A549 (cell line): ENCODE results near the gene LARGE1. TPM values are rescaled to one million over a fixed set of nuclear protein-coding genes. Genes with fewer than 3 reads are reported as not detected.

Source experiments
- ATAC-seq, 2 experiments: fragments of 200-7000 bp in 1 of 2; fragments of >200 bp in 1 of 2; cut with Nextera tagmentation in 1 of 2; cut with Tn5 transposase in 1 of 2; 3 replicates each; pipeline versions ENCODE4 v1.8.0 to v1.9.1; 2018 to 2020; ENCODE audit warnings: mild to moderate bottlenecking in 1 of 2, moderate library complexity in 1 of 2
- CTCF ChIA-PET: fragments of 300-600 bp; sonication (Branson Sonifier 250); formaldehyde crosslinking; extraction: SDS; loops from one replicate; lab custom pipeline; 2021; ENCODE audit warnings: antibody characterized with exemption, inconsistent platforms; lab: Yijun Ruan, JAX
- POLR2A ChIA-PET: fragments of 350-600 bp; formaldehyde crosslinking; extraction: SDS; loops from one replicate; lab custom pipeline; 2021; ENCODE audit warnings: antibody characterized with exemption, inconsistent platforms; lab: Yijun Ruan, JAX
- DNase-seq, 2 experiments: peaks; one replicate each; pipeline versions ENCODE4 v3.0.0 to v3.0.0-alpha.2; 2011 to 2016; ENCODE audit warnings: low read depth in 1 of 2, low spot score in 1 of 2
- FAIRE-seq: peaks from 2 replicates; lab custom pipeline; 2011; peaks lifted over from hg19 to GRCh38; lab: Jason Lieb, UNC
- H3K27ac ChIP-seq, 2 experiments: fragments of >200 bp; sonication (Bioruptor Twin); formaldehyde crosslinking; 3 replicates each; pipeline ENCODE4 v1.5.1; 2016 to 2017
- H3K4me1 ChIP-seq: fragments of >200 bp; sonication (Bioruptor Twin); formaldehyde crosslinking; 3 replicates; pipeline ENCODE4 v1.6.1; 2016
- H3K4me2 ChIP-seq: fragments of >200 bp; sonication (Bioruptor Twin); formaldehyde crosslinking; 3 replicates; pipeline ENCODE4 v1.6.1; 2016
- H3K4me3 ChIP-seq: fragments of >200 bp; sonication (Bioruptor Twin); formaldehyde crosslinking; 3 replicates; pipeline ENCODE4 v1.5.1; 2016
- H3K9me3 ChIP-seq: fragments of >200 bp; sonication (Bioruptor Twin); formaldehyde crosslinking; 3 replicates; pipeline ENCODE4 v1.6.1; 2016
- BHLHE40 ChIP-seq: IDR thresholded peaks from 2 replicates; pipeline ENCODE4 v1.6.1; 2012; ENCODE audit warnings: low read depth, low read length, inconsistent platforms
- CEBPB ChIP-seq, 2 experiments: fragments of >200 bp in 1 of 2; sonication (Bioruptor Twin) in 1 of 2; formaldehyde crosslinking in 1 of 2; IDR thresholded peaks; 2 replicates each; pipeline ENCODE4 v1.6.1; 2012 to 2016
- CHD4 ChIP-seq: fragments of 200-600 bp; sonication (generic); IDR thresholded peaks from 2 replicates; pipeline ENCODE4 v1.6.1; 2016; ENCODE audit warnings: antibody characterized with exemption, mild to moderate bottlenecking, borderline replicate concordance
- ESRRA ChIP-seq: fragments of 150-350 bp; IDR thresholded peaks from 2 replicates; pipeline ENCODE4 v1.6.1; 2014; ENCODE audit warnings: mild to moderate bottlenecking, low read length, borderline replicate concordance
- FOSL2 ChIP-seq, 2 experiments: fragments of 450-650 bp in 1 of 2; fragments of >200 bp in 1 of 2; sonication (Bioruptor Twin) in 1 of 2; formaldehyde crosslinking; IDR thresholded peaks; 2 replicates each; pipeline versions ENCODE4 v1.5.0 to v1.6.1; 2016 to 2020; ENCODE audit warnings: mild to moderate bottlenecking in 1 of 2, moderate library complexity in 1 of 2
- HOXB13 ChIP-seq: fragments of 250-450 bp; sonication (Bioruptor Pico); IDR thresholded peaks from 2 replicates; pipeline ENCODE4 v1.5.0; 2020; ENCODE audit warnings: low read depth, mild to moderate bottlenecking, moderate library complexity
- HOXB5 ChIP-seq: fragments of 250-450 bp; sonication (Bioruptor Pico); IDR thresholded peaks from 2 replicates; pipeline ENCODE4 v1.5.0; 2020; ENCODE audit warnings: mild to moderate bottlenecking, moderate library complexity
- POLR2A ChIP-seq: IDR thresholded peaks from 2 replicates; pipeline ENCODE4 v1.6.1; 2012; ENCODE audit warnings: mild to moderate bottlenecking, low read length
- POLR2AphosphoS2 ChIP-seq: conservative IDR thresholded peaks from 2 replicates; pipeline ENCODE4 v1.6.1; 2012; ENCODE audit warnings: low read length, improper control_type of control experiment, inconsistent platforms
- RARB ChIP-seq: fragments of 250-450 bp; sonication (Bioruptor Pico); IDR thresholded peaks from 2 replicates; pipeline ENCODE4 v1.8.0; 2021; ENCODE audit warnings: mild to moderate bottlenecking, moderate library complexity
- RCOR1 ChIP-seq: fragments of 150-350 bp; IDR thresholded peaks from 2 replicates; pipeline ENCODE4 v1.6.1; 2014; ENCODE audit warnings: antibody characterized with exemption, low read length, low read depth
- RNF2 ChIP-seq: fragments of 200-600 bp; sonication (generic); IDR thresholded peaks from 2 replicates; pipeline ENCODE4 v1.6.1; 2016; ENCODE audit warnings: low read depth, mild to moderate bottlenecking, antibody characterized with exemption, moderate library complexity, borderline replicate concordance
- TFCP2L1 ChIP-seq: fragments of 250-450 bp; sonication (Bioruptor Pico); IDR thresholded peaks from 2 replicates; pipeline ENCODE4 v1.5.0; 2021; ENCODE audit warnings: mild to moderate bottlenecking
- TP53 ChIP-seq: fragments of 250-450 bp; sonication (Bioruptor Pico); IDR thresholded peaks from 2 replicates; pipeline ENCODE4 v1.5.0; 2021; ENCODE audit warnings: mild to moderate bottlenecking, moderate library complexity
- ZC3H11A ChIP-seq: fragments of 450-650 bp; IDR thresholded peaks from 2 replicates; pipeline ENCODE4 v1.6.1; 2014; ENCODE audit warnings: antibody characterized with exemption, mild to moderate bottlenecking
- ZFP36 ChIP-seq: fragments of 450-650 bp; IDR thresholded peaks from 2 replicates; pipeline ENCODE4 v1.6.1; 2014; ENCODE audit warnings: borderline replicate concordance; ENCODE audit not compliant: partially characterized antibody
- WGBS: methylation state at CpG from one replicate; pipeline ENCODE4 v1.1.6; 2017; ENCODE audit errors: missing lambda C conversion rate; 5-methylcytosine and 5-hydroxymethylcytosine counted together
- polyA plus RNA-seq, 4 experiments: library from polyadenylated mRNA; depleted of rRNA in 3 of 4; stranded (reverse); fragments of >200 nt; fragmentation: RNase III in 1 of 4; extraction: RNeasy Plus Mini Kit Qiagen cat#74134 plus additional on column Dnase treatment in 1 of 4; gene quantifications; 2 replicates in 3 of 4; 3 replicates in 1 of 4; pipeline ENCODE4 v1.2.3, GENCODE V29; 2011 to 2017
- TF ChIP-seq, protein P1 (sequence below): fragments of 250-450 bp; sonication (Bioruptor Pico); IDR thresholded peaks from 2 replicates; pipeline ENCODE4 v1.5.0; 2021; ENCODE audit warnings: mild to moderate bottlenecking, moderate library complexity, borderline replicate concordance
- TF ChIP-seq, protein P2 (sequence below): IDR thresholded peaks from 2 replicates; pipeline ENCODE4 v1.6.1; 2012
- TF ChIP-seq, protein P3 (sequence below): fragments of 200-600 bp; sonication (generic); IDR thresholded peaks from 2 replicates; pipeline ENCODE4 v1.6.1; 2016; ENCODE audit warnings: antibody characterized with exemption, mild to moderate bottlenecking, moderate library complexity
- TF ChIP-seq, protein P4 (sequence below): fragments of 150-350 bp; IDR thresholded peaks from 2 replicates; pipeline ENCODE4 v1.6.1; 2014; ENCODE audit warnings: low read depth, mild to moderate bottlenecking, low read length
- TF ChIP-seq, protein P5 (sequence below): fragments of >200 bp; sonication (Bioruptor Twin); formaldehyde crosslinking; IDR thresholded peaks from 3 replicates; pipeline ENCODE4 v1.6.1; 2016
- TF ChIP-seq, protein P6 (sequence below): fragments of 250-450 bp; sonication (Bioruptor Pico); IDR thresholded peaks from 2 replicates; pipeline ENCODE4 v1.5.0; 2020; ENCODE audit warnings: low read depth, mild to moderate bottlenecking, moderate library complexity
- TF ChIP-seq, protein P7 (sequence below): fragments of >200 bp; sonication (Bioruptor Twin); formaldehyde crosslinking; IDR thresholded peaks from 2 replicates; pipeline ENCODE4 v1.6.1; 2016
- TF ChIP-seq, protein P8 (sequence below): fragments of >200 bp; sonication (Bioruptor Twin); formaldehyde crosslinking; IDR thresholded peaks from 3 replicates; pipeline ENCODE4 v1.5.1; 2016

LARGE1 gene
- polyA plus RNA-seq, 2 of the 4 experiments (the other 2 are of a cell fraction), result 2.7 to 5.8 TPM

DNA sequence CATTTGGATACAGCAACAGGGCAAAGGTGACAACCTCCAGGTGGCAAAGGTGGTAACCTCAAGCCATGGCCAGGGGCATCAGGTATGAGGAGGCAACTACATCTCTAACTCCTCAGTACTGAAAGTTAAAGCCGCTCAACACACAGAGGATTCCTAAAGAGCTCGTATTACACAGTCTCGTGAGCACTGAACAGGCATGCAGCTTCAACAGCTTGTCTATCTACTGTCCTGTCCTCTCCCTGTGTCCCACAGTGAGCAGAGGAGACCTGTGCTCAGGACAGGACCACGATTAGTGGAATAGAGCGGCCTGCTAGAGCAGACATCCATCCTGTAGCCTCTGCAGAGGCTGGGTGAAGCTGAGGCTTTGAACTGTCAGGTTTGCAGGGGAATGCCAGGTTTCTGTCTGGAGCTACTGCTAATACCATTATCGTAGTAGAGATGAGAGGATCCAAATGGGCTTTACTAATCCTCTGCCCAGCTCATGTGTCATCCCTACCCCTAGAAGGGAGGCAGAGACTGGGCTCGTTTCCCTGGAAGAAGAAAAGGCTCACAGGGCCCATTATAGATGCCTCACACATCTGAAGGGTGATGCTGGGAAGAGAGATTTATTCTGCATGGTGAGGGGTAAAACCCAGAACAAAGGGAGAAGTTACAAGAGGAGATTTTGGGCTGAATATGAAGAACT, 415.2 kb downstream of the LARGE1 start:
- ChIA-PET POLR2A (interaction anchor here (0.6 kb wide), 1 partner anchor 66 kb away, joined by 3 read pairs; no protein-coding TSS in a partner anchor), CTCF (interaction anchor here (1.0 to 1.5 kb wide), 2 partner anchors 10 to 14 kb away, joined by 3 read pairs; no protein-coding TSS in a partner anchor)
- Histone ChIP-seq H3K4me3 (no peak overlapping the region), H3K4me2 (no peak overlapping the region), H3K9me3 (no peaks in the 10 kb centered on the region), H3K27ac (no peak overlapping the region), H3K4me1 (no peaks in the 10 kb centered on the region)
- TF ChIP-seq ZC3H11A (no peak), BHLHE40 (no peak), HOXB13 (CRISPR knock-in tag) (no peak), CHD4 (no peak), RARB (CRISPR knock-in tag) (no peak), TFCP2L1 (CRISPR knock-in tag) (no peak)
- TF ChIP-seq, protein P1, sequence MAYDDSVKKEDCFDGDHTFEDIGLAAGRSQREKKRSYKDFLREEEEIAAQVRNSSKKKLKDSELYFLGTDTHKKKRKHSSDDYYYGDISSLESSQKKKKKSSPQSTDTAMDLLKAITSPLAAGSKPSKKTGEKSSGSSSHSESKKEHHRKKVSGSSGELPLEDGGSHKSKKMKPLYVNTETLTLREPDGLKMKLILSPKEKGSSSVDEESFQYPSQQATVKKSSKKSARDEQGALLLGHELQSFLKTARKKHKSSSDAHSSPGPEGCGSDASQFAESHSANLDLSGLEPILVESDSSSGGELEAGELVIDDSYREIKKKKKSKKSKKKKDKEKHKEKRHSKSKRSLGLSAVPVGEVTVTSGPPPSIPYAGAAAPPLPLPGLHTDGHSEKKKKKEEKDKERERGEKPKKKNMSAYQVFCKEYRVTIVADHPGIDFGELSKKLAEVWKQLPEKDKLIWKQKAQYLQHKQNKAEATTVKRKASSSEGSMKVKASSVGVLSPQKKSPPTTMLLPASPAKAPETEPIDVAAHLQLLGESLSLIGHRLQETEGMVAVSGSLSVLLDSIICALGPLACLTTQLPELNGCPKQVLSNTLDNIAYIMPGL (CRISPR knock-in tag), result no peak
- TF ChIP-seq, protein P2, sequence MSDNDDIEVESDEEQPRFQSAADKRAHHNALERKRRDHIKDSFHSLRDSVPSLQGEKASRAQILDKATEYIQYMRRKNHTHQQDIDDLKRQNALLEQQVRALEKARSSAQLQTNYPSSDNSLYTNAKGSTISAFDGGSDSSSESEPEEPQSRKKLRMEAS, result no peak
- TF ChIP-seq, protein P3, sequence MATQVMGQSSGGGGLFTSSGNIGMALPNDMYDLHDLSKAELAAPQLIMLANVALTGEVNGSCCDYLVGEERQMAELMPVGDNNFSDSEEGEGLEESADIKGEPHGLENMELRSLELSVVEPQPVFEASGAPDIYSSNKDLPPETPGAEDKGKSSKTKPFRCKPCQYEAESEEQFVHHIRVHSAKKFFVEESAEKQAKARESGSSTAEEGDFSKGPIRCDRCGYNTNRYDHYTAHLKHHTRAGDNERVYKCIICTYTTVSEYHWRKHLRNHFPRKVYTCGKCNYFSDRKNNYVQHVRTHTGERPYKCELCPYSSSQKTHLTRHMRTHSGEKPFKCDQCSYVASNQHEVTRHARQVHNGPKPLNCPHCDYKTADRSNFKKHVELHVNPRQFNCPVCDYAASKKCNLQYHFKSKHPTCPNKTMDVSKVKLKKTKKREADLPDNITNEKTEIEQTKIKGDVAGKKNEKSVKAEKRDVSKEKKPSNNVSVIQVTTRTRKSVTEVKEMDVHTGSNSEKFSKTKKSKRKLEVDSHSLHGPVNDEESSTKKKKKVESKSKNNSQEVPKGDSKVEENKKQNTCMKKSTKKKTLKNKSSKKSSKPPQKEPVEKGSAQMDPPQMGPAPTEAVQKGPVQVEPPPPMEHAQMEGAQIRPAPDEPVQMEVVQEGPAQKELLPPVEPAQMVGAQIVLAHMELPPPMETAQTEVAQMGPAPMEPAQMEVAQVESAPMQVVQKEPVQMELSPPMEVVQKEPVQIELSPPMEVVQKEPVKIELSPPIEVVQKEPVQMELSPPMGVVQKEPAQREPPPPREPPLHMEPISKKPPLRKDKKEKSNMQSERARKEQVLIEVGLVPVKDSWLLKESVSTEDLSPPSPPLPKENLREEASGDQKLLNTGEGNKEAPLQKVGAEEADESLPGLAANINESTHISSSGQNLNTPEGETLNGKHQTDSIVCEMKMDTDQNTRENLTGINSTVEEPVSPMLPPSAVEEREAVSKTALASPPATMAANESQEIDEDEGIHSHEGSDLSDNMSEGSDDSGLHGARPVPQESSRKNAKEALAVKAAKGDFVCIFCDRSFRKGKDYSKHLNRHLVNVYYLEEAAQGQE, result no peak
- FAIRE-seq (no peak), DNase-seq (no peak), ATAC-seq (no peak)
- 72% methylated on average over 2 of the region's 7 CpGs for WGBS

DNA sequence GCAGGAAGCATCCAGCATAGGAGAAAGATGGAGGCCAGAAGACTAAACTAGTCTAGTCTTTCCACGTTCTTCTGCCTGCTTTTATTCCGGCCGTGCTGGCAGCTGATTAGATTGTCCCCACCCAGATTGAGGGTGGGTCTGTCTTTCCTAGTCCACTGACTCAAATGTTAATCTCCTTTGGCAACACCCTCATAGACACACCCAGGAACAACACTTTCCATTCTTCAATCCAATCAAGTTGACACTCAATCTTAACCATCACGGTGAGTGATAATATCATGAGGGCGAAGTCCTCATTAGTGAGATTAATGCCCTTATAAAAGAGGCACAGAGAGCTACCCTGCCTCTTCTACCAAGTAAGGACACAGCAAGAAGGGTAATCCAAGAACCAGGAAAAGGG, 424.2 kb downstream of the LARGE1 start:
- Histone ChIP-seq H3K9me3 (no peaks in the 10 kb centered on the region), H3K4me3 (no peak overlapping the region), H3K4me2 (no peak overlapping the region), H3K27ac (no peak overlapping the region), H3K4me1 (no peaks in the 10 kb centered on the region)
- CTCF ChIA-PET, result no interaction called here
- POLR2A ChIA-PET, result no interaction called here
- DNase-seq (no peak), ATAC-seq (no peak), FAIRE-seq (no peak)
- WGBS, result 87% methylated on average over 5 of the region's 5 CpGs
- no peak for TF ChIP-seq TP53 (CRISPR knock-in tag)
- no peak for TF ChIP-seq RCOR1
- TF ChIP-seq FOSL2 (IDR thresholded peaks at IDR 0.05), result no peak
- no peak for TF ChIP-seq FOSL2 (CRISPR knock-in tag; IDR thresholded peaks at IDR 0.05)
- TF ChIP-seq, protein P4, sequence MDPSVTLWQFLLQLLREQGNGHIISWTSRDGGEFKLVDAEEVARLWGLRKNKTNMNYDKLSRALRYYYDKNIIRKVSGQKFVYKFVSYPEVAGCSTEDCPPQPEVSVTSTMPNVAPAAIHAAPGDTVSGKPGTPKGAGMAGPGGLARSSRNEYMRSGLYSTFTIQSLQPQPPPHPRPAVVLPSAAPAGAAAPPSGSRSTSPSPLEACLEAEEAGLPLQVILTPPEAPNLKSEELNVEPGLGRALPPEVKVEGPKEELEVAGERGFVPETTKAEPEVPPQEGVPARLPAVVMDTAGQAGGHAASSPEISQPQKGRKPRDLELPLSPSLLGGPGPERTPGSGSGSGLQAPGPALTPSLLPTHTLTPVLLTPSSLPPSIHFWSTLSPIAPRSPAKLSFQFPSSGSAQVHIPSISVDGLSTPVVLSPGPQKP, result no peak
- no peak for TF ChIP-seq POLR2AphosphoS2
- TF ChIP-seq, protein P5, sequence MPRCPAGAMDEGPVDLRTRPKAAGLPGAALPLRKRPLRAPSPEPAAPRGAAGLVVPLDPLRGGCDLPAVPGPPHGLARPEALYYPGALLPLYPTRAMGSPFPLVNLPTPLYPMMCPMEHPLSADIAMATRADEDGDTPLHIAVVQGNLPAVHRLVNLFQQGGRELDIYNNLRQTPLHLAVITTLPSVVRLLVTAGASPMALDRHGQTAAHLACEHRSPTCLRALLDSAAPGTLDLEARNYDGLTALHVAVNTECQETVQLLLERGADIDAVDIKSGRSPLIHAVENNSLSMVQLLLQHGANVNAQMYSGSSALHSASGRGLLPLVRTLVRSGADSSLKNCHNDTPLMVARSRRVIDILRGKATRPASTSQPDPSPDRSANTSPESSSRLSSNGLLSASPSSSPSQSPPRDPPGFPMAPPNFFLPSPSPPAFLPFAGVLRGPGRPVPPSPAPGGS, result no peak
- TF ChIP-seq, protein P6, sequence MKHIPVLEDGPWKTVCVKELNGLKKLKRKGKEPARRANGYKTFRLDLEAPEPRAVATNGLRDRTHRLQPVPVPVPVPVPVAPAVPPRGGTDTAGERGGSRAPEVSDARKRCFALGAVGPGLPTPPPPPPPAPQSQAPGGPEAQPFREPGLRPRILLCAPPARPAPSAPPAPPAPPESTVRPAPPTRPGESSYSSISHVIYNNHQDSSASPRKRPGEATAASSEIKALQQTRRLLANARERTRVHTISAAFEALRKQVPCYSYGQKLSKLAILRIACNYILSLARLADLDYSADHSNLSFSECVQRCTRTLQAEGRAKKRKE (CRISPR knock-in tag), result no peak
- no peak for TF ChIP-seq ZFP36
- TF ChIP-seq RNF2, result no peak
- TF ChIP-seq, protein P7, sequence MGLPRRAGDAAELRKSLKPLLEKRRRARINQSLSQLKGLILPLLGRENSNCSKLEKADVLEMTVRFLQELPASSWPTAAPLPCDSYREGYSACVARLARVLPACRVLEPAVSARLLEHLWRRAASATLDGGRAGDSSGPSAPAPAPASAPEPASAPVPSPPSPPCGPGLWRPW, result no peak
- TF ChIP-seq CEBPB (IDR thresholded peaks at IDR 0.05), result no peak
- TF ChIP-seq, protein P8, sequence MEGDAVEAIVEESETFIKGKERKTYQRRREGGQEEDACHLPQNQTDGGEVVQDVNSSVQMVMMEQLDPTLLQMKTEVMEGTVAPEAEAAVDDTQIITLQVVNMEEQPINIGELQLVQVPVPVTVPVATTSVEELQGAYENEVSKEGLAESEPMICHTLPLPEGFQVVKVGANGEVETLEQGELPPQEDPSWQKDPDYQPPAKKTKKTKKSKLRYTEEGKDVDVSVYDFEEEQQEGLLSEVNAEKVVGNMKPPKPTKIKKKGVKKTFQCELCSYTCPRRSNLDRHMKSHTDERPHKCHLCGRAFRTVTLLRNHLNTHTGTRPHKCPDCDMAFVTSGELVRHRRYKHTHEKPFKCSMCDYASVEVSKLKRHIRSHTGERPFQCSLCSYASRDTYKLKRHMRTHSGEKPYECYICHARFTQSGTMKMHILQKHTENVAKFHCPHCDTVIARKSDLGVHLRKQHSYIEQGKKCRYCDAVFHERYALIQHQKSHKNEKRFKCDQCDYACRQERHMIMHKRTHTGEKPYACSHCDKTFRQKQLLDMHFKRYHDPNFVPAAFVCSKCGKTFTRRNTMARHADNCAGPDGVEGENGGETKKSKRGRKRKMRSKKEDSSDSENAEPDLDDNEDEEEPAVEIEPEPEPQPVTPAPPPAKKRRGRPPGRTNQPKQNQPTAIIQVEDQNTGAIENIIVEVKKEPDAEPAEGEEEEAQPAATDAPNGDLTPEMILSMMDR, result no peak
- TF ChIP-seq POLR2A, result no peak
- no peak for TF ChIP-seq HOXB5 (CRISPR knock-in tag)
- no peak for TF ChIP-seq ESRRA
- TF ChIP-seq, protein P2, result no peak
